HepG2 (cell line): ENCODE results near the gene PIM3.

Experiments used
- CEBPB ChIP-seq: IDR thresholded peaks from 2 replicates; pipeline ENCODE4 v1.6.1; 2011; ENCODE audit warnings: low read depth, low read length, improper control_type of control experiment, borderline replicate concordance
- JUND ChIP-seq: sonication (generic); formaldehyde crosslinking; IDR thresholded peaks from 2 replicates; pipeline ENCODE4 v1.8.0; 2022; ENCODE audit warnings: mild to moderate bottlenecking, missing genetic modification reagents
- POLR2AphosphoS5 ChIP-seq: IDR thresholded peaks from 2 replicates; pipeline ENCODE4 v1.6.1; 2012; ENCODE audit warnings: low read depth, low read length
- SUZ12 ChIP-seq: fragments of 150-350 bp; IDR thresholded peaks from 2 replicates; pipeline ENCODE4 v1.6.1; 2014; ENCODE audit warnings: low read depth, low read length
- ZNF232 ChIP-seq: sonication (generic); formaldehyde crosslinking; IDR thresholded peaks from 2 replicates; pipeline ENCODE4 v1.4.0; 2020; ENCODE audit warnings: missing genetic modification reagents, borderline replicate concordance
- TF ChIP-seq, protein P1 (sequence below): sonication (generic); formaldehyde crosslinking; IDR thresholded peaks from 2 replicates; pipeline ENCODE4 v1.4.0; 2020; ENCODE audit warnings: missing genetic modification reagents

DNA sequence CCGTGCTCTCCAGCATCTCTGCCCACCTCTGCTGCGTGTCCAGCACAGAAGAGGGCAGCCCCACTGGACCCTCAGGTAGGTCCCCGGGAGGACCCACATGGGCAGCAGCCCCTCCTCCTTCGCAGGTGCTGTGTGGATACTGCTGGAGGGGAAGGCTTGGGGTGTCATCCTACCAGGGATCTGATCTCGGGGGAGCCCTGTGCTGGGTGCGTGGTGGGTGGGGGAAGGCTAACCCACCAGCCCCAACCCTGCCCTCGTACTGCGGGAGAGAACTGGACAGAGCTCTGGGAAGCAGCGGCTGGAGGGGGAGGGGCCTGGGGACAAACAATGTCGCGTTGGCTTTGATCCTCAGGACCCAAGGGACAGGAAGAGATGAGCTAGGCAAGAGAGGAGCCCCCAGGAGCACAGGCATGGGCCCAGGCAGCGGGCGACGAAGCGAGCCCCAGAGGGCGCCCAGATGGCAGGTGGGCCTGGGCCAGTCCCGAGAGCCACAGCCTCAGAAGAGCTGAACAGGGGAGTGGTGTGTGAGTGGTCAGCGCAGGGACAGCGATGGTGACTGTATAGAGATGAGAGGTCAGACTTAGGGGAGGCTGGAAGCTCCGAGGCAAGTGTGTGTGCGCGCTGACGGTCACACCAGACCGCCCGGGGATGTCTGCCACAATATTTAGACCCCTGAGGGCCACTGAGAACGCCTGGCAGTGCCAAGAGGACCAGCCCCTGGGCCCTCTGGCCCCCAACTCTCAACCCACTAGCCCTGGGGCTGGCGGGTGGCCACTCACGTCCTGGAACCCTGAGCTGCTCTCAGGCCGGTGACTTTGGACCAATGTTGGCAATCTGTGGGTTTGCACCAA is 1.4 kb upstream of the PIM3 start:
- TF ChIP-seq ZNF232 (CRISPR knock-in tag), result no peak
- TF ChIP-seq, protein P1, sequence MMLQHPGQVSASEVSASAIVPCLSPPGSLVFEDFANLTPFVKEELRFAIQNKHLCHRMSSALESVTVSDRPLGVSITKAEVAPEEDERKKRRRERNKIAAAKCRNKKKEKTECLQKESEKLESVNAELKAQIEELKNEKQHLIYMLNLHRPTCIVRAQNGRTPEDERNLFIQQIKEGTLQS (CRISPR knock-in tag), result no peak
- no peak; the same call in none of the 2 replicates for TF ChIP-seq POLR2AphosphoS5
- TF ChIP-seq CEBPB, result no peak
- TF ChIP-seq SUZ12, result no peak
- no peak for TF ChIP-seq JUND (CRISPR knock-in tag)
